Type B pancreatic cell (in vitro differentiated cells): ENCODE measurements around the gene INHBB. TPM values are rescaled to one million over a fixed set of nuclear protein-coding genes. Genes with fewer than 3 reads are reported as not detected.

ENCODE experiments used
- DNase-seq: peaks from one replicate; pipeline ENCODE4 v3.0.0; 2021; ENCODE audit warnings: mixed read lengths; ENCODE audit not compliant: unreplicated experiment; ENCODE audit errors: extremely low spot score
- H3K27ac Mint-ChIP-seq: 2 replicates; pipeline ENCODE4 v1.8.0; 2021; ENCODE audit warnings: mild to moderate bottlenecking, mixed read lengths
- H3K27me3 Mint-ChIP-seq: 2 replicates; pipeline ENCODE4 v1.8.0; 2021; ENCODE audit warnings: mixed read lengths
- H3K36me3 Mint-ChIP-seq: 2 replicates; pipeline ENCODE4 v1.8.0; 2021; ENCODE audit warnings: mixed read lengths
- H3K4me1 Mint-ChIP-seq: one replicate; pipeline ENCODE4 v1.8.0; 2021; ENCODE audit warnings: mixed read lengths; ENCODE audit not compliant: unreplicated experiment
- H3K4me3 Mint-ChIP-seq: 2 replicates; pipeline ENCODE4 v1.8.0; 2021; ENCODE audit warnings: mild to moderate bottlenecking, mixed read lengths
- H3K9me3 Mint-ChIP-seq: 2 replicates; pipeline ENCODE4 v1.8.0; 2021; ENCODE audit warnings: mixed read lengths
- CTCF ChIP-seq: fragments of 200-600 bp; sonication (generic); conservative IDR thresholded peaks from 2 replicates; pipeline ENCODE4 v1.5.0; 2021; ENCODE audit warnings: antibody characterized with exemption, mild to moderate bottlenecking
- total RNA-seq: library from RNA; stranded (reverse); gene quantifications from 2 replicates; pipeline ENCODE4 v1.2.1, GENCODE V29; 2021; ENCODE audit warnings: low replicate concordance

INHBB gene
- total RNA-seq, 1 donor from 2014 or later: 7.5 TPM

- Mint-ChIP-seq H3K9me3 (no peaks in the 10 kb centered on the region), H3K36me3 (no peaks in the 10 kb centered on the region), H3K27ac (no peak overlapping the region), H3K4me3 (no peak overlapping the region), H3K27me3 (peaks cover 17% of the 10 kb centered on the region), H3K4me1 (peaks cover 4% of the 10 kb centered on the region)
- no peak for TF ChIP-seq CTCF
- DNase-seq: no peak
These were observed 21.0 kb upstream of the INHBB start for GRCh38 chr2:120324933-120325332.

- peaks cover 22% of the 10 kb centered on the region for H3K27me3 Mint-ChIP-seq
- no peak for DNase-seq
- no peak overlapping the region for H3K4me3 Mint-ChIP-seq
- H3K36me3 Mint-ChIP-seq: no peaks in the 10 kb centered on the region
- no peaks in the 10 kb centered on the region for H3K9me3 Mint-ChIP-seq
- peaks cover 7% of the 10 kb centered on the region for H3K4me1 Mint-ChIP-seq
- no peak for TF ChIP-seq CTCF
- no peak overlapping the region for H3K27ac Mint-ChIP-seq
These were observed 19.9 kb upstream of the INHBB start for GRCh38 chr2:120326066-120326465.

- Mint-ChIP-seq H3K9me3 (no peaks in the 10 kb centered on the region), H3K27me3 (peaks cover 56% of the 10 kb centered on the region), H3K27ac (no peak overlapping the region), H3K4me3 (no peak overlapping the region), H3K4me1 (peaks cover 9% of the 10 kb centered on the region), H3K36me3 (no peaks in the 10 kb centered on the region)
- no peak for DNase-seq
- TF ChIP-seq CTCF: no peak
These were observed 14.8 kb upstream of the INHBB start for GRCh38 chr2:120330946-120331822.

GRCh38 chr2:120331903-120332302, 14.0 kb upstream of the INHBB start:
- H3K4me3 Mint-ChIP-seq: no peak overlapping the region
- H3K27me3 Mint-ChIP-seq: peaks cover 60% of the 10 kb centered on the region
- no peaks in the 10 kb centered on the region for H3K36me3 Mint-ChIP-seq
- DNase-seq: no peak
- H3K9me3 Mint-ChIP-seq: no peaks in the 10 kb centered on the region
- peaks cover 9% of the 10 kb centered on the region for H3K4me1 Mint-ChIP-seq
- H3K27ac Mint-ChIP-seq: no peak overlapping the region
- no peak for TF ChIP-seq CTCF

- Mint-ChIP-seq H3K9me3 (no peaks in the 10 kb centered on the region), H3K4me1 (peaks cover 9% of the 10 kb centered on the region), H3K27me3 (peaks cover 62% of the 10 kb centered on the region), H3K36me3 (no peaks in the 10 kb centered on the region), H3K27ac (no peak overlapping the region), H3K4me3 (no peak overlapping the region)
- DNase-seq: no peak
- no peak for TF ChIP-seq CTCF
These were observed 13.6 kb upstream of the INHBB start for GRCh38 chr2:120332384-120332783.
